HCEC 1CT (cell line): ENCODE measurements around the gene PTPRK.
"Not testable (repeated sequence)": the region's sequence is repeated elsewhere in the genome, so short reads cannot be mapped to it uniquely, and the experiment has no call there.

Source experiments
- DNase-seq: peaks from one replicate; pipeline ENCODE4 v3.0.0-alpha.2; 2017

Gene PTPRK

GRCh38 chr6:128487746-128488145 lies 32.7 kb downstream of the PTPRK start:
- peak; percentile 30 for DNase-seq

DNA sequence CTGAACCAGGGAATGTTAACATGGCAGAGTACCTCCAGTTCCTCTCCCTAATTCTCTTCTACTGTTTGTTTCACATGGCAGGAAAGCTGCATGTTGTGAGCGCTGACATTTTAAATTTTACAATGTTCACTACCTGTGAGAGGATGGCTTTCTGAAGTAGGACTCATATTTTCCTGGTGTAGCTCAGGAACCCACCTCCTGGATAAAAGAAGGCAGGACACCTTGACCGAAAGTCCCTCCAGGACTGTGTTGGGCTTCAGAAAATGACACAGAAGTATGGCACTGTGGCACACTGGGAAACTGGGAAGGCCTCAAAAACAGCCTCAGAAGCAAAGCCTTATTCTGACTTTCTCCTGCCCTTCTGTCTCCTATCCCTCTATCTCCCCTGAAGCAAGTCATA lies 33.3 kb downstream of the PTPRK start:
- DNase-seq, result no peak

- DNase-seq, result not testable (repeated sequence)
Measured at GRCh38 chr6:128486580-128486979, 33.8 kb downstream of the PTPRK start.

DNA sequence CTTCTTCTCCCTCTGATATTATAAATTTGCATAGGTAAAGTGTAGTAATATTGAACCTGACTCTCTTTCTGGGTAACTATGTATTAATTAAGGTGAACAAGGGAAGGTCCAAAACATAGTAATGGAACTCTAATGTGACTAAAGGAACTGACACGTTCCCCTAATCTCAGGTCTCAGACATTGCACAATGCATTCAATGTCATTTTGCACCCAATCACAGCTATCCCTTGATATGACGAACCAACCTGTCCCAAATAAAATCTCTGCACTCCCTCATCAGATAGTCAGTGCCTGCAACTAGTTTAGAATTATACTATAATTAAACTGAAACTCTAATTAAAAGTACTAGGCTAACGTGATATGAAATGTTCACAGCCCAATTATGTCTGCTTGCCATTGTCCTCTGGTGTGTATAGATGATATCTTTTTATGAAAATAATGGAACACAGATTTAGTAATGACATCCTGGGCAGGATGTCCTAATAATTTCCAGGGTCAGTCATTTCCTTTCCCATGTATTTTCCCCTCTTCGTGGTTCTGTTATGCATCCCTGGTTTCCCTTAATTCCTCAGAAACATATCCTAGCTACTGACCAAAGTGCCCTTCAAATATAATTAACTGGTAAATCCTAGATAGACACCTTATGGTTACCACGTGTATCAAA lies 36.8 kb downstream of the PTPRK start:
- no peak for DNase-seq

- no peak for DNase-seq
Measured at GRCh38 chr6:128482642-128483041, 37.8 kb downstream of the PTPRK start.

DNA sequence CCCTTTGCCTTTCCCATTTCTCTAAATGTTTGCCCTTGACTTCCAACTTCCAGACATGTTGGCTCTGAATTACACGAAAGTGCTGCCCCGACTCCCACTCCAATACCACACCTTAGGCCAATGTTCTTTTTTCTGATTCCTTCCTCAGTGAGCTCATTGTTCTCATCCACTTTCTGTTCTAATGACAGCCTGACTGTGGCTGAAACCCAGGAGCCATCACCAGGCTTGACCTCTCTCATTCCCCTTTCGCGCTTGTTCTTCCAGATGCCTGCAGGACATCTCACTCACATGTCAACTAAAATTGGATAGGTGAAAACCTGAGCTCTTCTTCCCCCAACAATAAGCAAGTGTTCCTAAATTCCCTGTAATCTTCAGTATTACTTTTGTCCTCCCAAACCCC lies 40.4 kb downstream of the PTPRK start:
- no peak for DNase-seq

GRCh38 chr6:128479048-128479666 lies 41.2 kb downstream of the PTPRK start:
- no peak for DNase-seq

GRCh38 chr6:128478230-128479047 lies 42.0 kb downstream of the PTPRK start:
- DNase-seq, result no peak

- DNase-seq, result no peak
Measured at GRCh38 chr6:128474933-128475332, 45.5 kb downstream of the PTPRK start.

DNA sequence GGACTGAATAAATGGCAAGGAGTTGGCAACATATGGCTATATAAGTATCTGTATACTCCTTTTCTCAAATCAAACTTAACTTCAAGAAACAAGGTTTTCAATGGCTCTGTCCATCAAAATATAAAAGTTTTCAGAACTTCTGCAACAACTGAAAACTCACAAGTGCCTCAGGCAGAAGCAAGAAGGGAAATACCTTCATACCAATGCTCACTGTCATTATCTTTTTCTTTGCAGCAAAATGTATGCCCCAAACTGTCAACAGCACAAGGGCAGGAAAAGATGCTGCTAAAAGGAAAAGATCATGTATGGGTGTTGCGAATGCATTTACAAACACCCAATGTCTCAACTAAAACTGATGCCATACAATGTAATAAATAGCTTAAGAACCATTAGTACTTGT lies 45.9 kb downstream of the PTPRK start:
- no peak for DNase-seq

- DNase-seq, result no peak
Measured at GRCh38 chr6:128471907-128472306, 48.5 kb downstream of the PTPRK start.

- peak; percentile 27 for DNase-seq
Measured at GRCh38 chr6:128465368-128466343, 54.7 kb downstream of the PTPRK start.

- no peak for DNase-seq
Measured at GRCh38 chr6:128464790-128465189, 55.6 kb downstream of the PTPRK start.

DNA sequence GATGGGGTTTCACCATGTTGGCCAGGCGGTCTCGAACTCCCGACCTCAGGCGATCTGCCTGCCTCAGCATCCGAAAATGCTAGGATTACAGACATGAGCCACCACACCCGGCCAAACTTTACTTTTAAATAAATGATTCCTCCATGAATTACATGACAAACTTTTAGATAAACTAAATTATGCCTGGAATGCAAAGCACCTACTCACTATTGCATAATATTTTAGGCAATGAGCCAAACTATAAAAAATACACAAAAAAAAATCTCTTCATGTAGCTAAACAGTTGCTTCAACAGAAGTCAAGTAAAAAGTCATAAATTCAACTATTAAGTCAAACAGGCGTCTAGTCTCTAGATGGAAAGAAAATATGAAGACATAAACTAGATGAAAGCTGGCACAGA lies 56.5 kb downstream of the PTPRK start:
- peak; percentile 16 for DNase-seq

DNA sequence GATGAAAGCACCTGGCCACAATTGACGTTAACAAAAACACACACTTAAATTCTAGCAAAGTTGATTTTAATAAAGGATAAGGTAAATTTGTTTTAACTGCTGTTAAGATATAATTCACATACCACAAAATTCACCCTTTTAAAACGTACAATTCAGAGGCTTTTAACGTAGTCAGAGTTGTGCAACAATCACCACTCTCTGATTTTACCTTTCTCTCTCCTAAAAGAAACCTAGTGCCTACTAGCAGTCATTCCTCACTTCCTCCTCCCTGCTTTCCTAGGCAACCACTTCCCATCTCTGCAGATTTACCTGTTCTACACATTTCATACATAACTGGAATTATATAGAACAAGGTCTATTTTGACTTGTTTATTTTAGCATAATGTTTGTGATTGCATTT lies 58.9 kb downstream of the PTPRK start:
- no peak for DNase-seq

DNA sequence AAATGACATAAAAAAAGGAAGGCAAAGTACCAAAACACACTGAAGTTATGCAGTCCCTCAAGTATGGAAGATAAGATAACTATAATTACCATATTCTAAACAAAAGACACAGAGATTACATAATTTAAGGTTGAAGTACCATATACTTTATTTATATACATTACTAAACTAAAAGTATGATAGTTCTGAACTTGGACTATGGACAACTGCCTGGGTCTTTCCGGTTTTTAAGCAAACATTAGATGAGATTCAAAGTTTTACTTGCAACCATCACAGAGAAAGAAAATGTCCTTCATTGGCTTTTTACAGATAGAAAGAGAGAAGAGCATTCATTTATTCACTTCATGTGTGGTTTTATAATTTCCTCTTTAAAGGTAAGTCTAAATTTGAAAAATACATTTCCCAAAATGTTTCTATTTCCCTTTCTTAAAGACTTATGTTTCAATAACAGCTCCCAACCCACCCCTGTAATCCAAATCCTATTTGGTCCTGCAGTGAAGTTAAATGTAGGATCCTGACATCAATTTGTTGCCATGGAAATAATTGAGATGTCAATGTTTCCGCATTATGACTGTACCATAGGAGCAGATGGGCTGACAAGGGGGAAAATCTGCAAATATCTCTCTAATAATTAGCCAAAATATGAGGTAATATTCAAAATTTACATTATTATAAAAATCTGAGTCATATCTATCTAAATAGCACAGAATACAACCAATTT lies 63.7 kb downstream of the PTPRK start:
- DNase-seq, result no peak

- DNase-seq, result no peak
Measured at GRCh38 chr6:128455959-128456358, 64.4 kb downstream of the PTPRK start.

DNA sequence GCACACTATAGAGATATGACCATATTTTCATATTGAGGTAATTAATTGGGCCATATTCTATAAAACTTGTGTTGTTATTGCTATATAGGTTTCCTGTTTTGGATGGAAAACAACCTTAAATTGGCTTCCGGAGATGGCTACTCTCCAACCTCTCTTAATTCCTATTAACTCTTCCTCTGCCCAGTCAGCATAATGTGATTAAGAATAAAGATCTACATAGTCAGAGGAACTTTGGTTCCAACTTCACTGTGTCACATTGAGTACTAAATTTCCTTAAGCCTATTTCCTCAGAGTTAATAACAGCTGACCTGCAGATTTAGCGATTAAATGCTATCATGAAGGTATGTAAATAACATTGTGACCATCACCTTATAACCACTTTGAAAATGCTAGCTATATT lies 67.7 kb downstream of the PTPRK start:
- DNase-seq, result no peak

DNA sequence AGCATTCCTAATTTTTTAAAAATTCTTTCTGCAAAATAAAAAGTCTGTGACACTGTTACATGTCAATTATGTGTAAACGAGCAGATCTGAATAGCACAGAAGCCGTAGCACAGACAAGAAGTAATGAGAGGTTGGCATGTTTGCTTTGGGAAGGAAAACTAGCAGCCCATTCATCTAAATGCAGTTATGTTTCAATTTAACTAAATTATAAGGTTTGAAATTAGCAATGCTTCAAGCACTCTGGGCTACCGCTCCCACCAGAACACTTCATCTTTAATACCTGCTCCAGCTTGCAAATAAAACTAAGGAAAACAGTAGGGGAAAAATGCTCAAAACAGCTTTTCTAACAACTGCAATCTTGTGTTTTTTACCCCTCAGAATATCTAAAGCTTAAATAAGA lies 73.9 kb downstream of the PTPRK start:
- DNase-seq, result no peak

DNA sequence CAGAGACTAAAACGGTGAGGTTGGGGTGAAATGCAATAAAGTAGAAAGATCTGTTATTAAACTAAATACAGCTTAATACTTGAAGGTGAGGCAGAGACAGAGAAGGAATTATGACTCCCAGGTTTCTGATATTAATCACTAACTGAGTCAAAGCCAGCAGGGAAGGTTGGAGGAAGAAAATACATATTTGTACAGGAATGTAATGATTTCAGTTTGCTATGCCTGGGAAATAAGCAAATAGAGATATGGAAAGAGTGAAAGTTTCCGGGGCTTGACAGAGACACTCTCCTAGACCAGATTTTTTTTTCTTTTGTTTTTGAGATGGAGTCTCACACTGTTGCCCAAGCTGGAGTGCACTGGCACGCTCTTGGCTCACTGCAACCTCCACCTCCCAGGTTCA lies 76.8 kb downstream of the PTPRK start:
- no peak for DNase-seq

DNA sequence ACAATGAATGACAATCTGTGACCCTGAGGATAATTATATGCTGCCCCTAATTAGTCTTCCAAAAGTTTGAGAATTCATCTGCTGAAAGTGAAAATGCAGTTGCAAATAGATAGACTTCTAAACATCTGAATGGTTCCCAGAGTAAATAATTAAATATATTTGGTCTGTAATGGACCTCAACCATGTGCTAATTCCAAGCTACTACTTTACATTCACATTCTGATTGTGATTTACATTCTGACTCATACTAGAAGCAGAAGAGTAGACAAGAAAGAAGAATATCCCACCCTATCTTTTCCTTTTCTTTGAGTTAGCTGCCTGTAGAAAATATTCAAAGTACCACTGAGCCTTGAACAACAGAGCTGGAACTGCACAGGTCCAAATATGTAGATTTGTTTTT lies 80.8 kb downstream of the PTPRK start:
- DNase-seq, result no peak

DNA sequence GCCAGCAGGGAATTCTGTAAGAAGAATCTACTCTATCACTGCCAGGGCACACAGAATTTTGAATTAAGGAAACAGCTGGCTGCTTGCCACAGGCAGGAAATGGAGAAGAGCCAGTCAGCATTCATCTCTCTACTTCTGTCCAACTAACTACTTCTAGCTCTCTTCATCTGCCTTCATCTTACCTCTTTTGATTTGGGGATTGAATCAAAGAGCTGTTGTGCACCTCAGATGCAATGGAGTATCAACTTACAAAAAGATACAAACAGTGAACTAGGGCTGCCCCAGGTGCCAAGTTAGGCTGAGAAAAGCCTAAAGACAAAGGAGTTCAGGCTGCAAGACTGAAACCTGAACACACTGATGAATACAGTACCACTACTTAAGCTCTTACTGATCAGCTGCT lies 82.0 kb downstream of the PTPRK start:
- DNase-seq, result no peak
